Adrenal gland (tissue), 12 donors: Measurements from ENCODE around the gene FARS2. TPM values are rescaled to one million over a fixed set of nuclear protein-coding genes. Genes with fewer than 3 reads are reported as not detected.

ENCODE experiments used
- DNase-seq, 7 donors: peaks; one replicate each; pipeline ENCODE4 v3.0.0-alpha.2; 2019 to 2020
- H3K27ac ChIP-seq, 5 donors: fragments of 200-600 bp; sonication (generic) in 4 of 5; 1 replicate in 3 of 5; 2 replicates in 2 of 5; pipeline versions ENCODE4 v1.5.1 to v1.8.0; 2016 to 2020; ENCODE audit warnings: mild to moderate bottlenecking in 1 of 5
- H3K27me3 ChIP-seq: fragments of 200-600 bp; 2 replicates; pipeline ENCODE4 v1.8.0; 2021
- H3K36me3 ChIP-seq, 2 donors: fragments of 200-600 bp; replicated peaks in 1 of 2; 1 replicate in 1 of 2; 2 replicates in 1 of 2; pipeline versions ENCODE4 v1.5.1 to v1.8.0; 2018 to 2022
- H3K4me1 ChIP-seq, 2 donors: fragments of 200-600 bp; replicated peaks in 1 of 2; 1 replicate in 1 of 2; 2 replicates in 1 of 2; pipeline versions ENCODE4 v1.5.1 to v1.8.0; 2018 to 2021
- H3K4me3 ChIP-seq, 4 donors: fragments of 200-600 bp; sonication (generic) in 3 of 4; one replicate each; pipeline ENCODE4 v1.5.1; 2016 to 2018
- H3K9me3 ChIP-seq, 3 donors: fragments of 200-600 bp; sonication (generic) in 1 of 3; replicated peaks in 1 of 3; 1 replicate in 2 of 3; 2 replicates in 1 of 3; pipeline versions ENCODE4 v1.5.1 to v1.8.0; 2016 to 2021
- POLR2A ChIP-seq, 2 donors: fragments of 450-650 bp; IDR thresholded peaks; one replicate each; pipeline ENCODE4 v1.6.1; 2017; ENCODE audit warnings: antibody characterized with exemption in 2 of 2, mild to moderate bottlenecking in 2 of 2, moderate library complexity in 1 of 2
- WGBS, 4 donors: extraction: QIAGEN DNeasy Blood & Tissue Kit in 2 of 4; methylation state at CpG; one replicate each; pipeline versions ENCODE4 v1.1.5 to v1.1.7; 2013 to 2017; 5-methylcytosine and 5-hydroxymethylcytosine counted together
- intact Hi-C, 2 donors: fragments of 100-400 bp; cut with DNase I; formaldehyde crosslinking; loops; one replicate each; pipeline versions ENCODE4 v1.14.1 to v1.15.0; 2022 to 2023
- polyA plus RNA-seq, 3 donors: library from polyadenylated mRNA; stranded (reverse); fragments of 200-250 nt in 2 of 3; fragments of 350-450 nt in 1 of 3; fragmentation: Illumina TruSeq in 1 of 3; extraction: RNeasy Lipid Tissue Mini Kit (QIAGEN cat#74804) in 1 of 3; gene quantifications; one replicate each; pipeline ENCODE4 v1.2.3, GENCODE V29; 2013 to 2014
- total RNA-seq, 9 donors: library from RNA; depleted of rRNA in 4 of 9; stranded (reverse); fragments of >200 nt in 4 of 9; fragments of 120-200 nt in 1 of 9; fragmentation: NEBNext Ultra II Directional in 1 of 9; extraction: Animal tissue kit (Norgen Biotek cat#: 25700) in 1 of 9; gene quantifications; one replicate each; pipeline versions ENCODE4 v1.1.0 to v1.2.4, GENCODE V29; 2013 to 2023
- TF ChIP-seq, protein P1 (sequence below), 6 experiments: fragments of 450-650 bp in 4 of 6; fragments of 200-600 bp in 2 of 6; sonication (generic) in 1 of 6; IDR thresholded peaks; 1 replicate in 5 of 6; 2 replicates in 1 of 6; pipeline versions ENCODE4 v1.5.1 to v1.8.0; 2016 to 2021; ENCODE audit warnings: antibody characterized with exemption in 6 of 6, mild to moderate bottlenecking in 2 of 6, moderate library complexity in 1 of 6
- donor health status: healthy with polysubstance abuse.
- donor health status: Bipolar disorder and iron deficiency.
- donor health status: DM: yes; HTN: yes; CAD: no.
- donor health status: DM: no; HTN: no; CAD: no.
- donor health status: DM: no; HTN: no; CAD: no.
- donor health status: DM: yes; HTN: yes; CAD: no.

Gene FARS2
- total and polyA plus RNA-seq, 12 donors, result 7.2 to 55.2 (median 19.8) TPM

DNA sequence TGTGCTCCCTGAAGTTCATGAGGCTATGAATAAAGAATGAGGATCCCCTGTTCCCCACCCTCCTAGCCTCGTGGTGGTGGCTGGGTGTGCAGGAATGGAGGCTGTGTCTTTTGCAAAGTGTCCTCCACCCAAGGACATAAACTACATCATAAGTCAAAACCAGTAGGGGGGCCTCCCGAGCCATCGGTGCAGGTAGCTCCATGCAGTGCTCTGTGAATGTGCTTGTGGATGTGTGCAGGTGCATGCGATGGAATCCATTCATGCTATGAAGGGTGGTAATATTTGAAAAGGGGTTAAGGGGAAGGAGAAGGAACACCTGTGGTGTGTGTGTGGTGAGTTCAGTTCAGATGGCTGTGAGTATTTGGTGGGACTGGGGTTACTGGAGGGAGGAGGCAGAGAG is 548.1 kb downstream of the FARS2 start:
- Histone ChIP-seq H3K27ac (no peak overlapping the region), H3K9me3 (no peaks in the 10 kb centered on the region), H3K27me3 (no peaks in the 10 kb centered on the region), H3K4me1 (no peaks in the 10 kb centered on the region), H3K4me3 (no peak overlapping the region), H3K36me3 (no peaks in the 10 kb centered on the region)
- intact Hi-C loops, result no loop called here
- 66 to 74% (median 71%) methylated on average over 4 of the region's 4 CpGs for WGBS, 4 donors
- TF ChIP-seq, protein P1, sequence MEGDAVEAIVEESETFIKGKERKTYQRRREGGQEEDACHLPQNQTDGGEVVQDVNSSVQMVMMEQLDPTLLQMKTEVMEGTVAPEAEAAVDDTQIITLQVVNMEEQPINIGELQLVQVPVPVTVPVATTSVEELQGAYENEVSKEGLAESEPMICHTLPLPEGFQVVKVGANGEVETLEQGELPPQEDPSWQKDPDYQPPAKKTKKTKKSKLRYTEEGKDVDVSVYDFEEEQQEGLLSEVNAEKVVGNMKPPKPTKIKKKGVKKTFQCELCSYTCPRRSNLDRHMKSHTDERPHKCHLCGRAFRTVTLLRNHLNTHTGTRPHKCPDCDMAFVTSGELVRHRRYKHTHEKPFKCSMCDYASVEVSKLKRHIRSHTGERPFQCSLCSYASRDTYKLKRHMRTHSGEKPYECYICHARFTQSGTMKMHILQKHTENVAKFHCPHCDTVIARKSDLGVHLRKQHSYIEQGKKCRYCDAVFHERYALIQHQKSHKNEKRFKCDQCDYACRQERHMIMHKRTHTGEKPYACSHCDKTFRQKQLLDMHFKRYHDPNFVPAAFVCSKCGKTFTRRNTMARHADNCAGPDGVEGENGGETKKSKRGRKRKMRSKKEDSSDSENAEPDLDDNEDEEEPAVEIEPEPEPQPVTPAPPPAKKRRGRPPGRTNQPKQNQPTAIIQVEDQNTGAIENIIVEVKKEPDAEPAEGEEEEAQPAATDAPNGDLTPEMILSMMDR (IDR thresholded peaks at IDR 0.05), result no peak
- no peak for TF ChIP-seq POLR2A (IDR thresholded peaks at IDR 0.05)
- no peak for DNase-seq

DNA sequence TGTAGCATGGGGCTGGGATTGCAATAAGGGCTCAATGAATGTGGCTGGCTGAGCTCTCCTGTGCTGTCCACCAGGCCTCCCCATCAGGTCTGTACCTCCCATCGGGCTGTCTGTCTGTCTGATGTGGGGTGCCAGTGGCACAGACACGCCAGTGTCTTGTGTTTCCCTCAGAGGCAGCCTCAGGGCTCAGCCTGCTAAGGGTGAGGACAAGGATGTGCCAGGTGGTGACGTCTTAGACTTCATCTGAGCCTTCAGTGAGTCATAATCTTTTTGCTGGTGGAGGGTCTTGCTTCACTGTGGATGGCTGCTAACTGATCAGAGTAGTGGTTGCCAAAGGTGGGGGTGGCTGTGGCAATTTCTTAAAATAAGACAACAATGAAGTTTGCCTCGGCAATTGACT is 550.7 kb downstream of the FARS2 start:
- no peaks in the 10 kb centered on the region for H3K27me3 ChIP-seq
- H3K4me1 ChIP-seq, result no peaks in the 10 kb centered on the region
- 84 to 98% (median 87%) methylated on average over 4 of the region's 4 CpGs for WGBS, 4 donors
- H3K9me3 ChIP-seq, result no peaks in the 10 kb centered on the region
- no peak for DNase-seq
- no peak overlapping the region for H3K27ac ChIP-seq
- H3K4me3 ChIP-seq, result no peak overlapping the region
- TF ChIP-seq POLR2A (IDR thresholded peaks at IDR 0.05), result no peak
- TF ChIP-seq, protein P1 (IDR thresholded peaks at IDR 0.05), result no peak
- no peaks in the 10 kb centered on the region for H3K36me3 ChIP-seq
- intact Hi-C loops, result no loop called here

GRCh38 chr6:5813625-5814027 is 552.3 kb downstream of the FARS2 start:
- no peaks in the 10 kb centered on the region for H3K9me3 ChIP-seq
- intact Hi-C loops, result no loop called here
- no peaks in the 10 kb centered on the region for H3K4me1 ChIP-seq
- 74 to 76% (median 75%) methylated on average over 3 of the region's 3 CpGs for WGBS, 4 donors
- no peaks in the 10 kb centered on the region for H3K36me3 ChIP-seq
- H3K4me3 ChIP-seq, result no peak overlapping the region
- DNase-seq, result no peak
- H3K27ac ChIP-seq, result no peak overlapping the region
- TF ChIP-seq, protein P1 (IDR thresholded peaks at IDR 0.05), result no peak
- TF ChIP-seq POLR2A (IDR thresholded peaks at IDR 0.05), result no peak
- H3K27me3 ChIP-seq, result no peaks in the 10 kb centered on the region

GRCh38 chr6:5814116-5814515 is 552.8 kb downstream of the FARS2 start:
- TF ChIP-seq POLR2A (IDR thresholded peaks at IDR 0.05), result no peak
- TF ChIP-seq, protein P1 (IDR thresholded peaks at IDR 0.05), result no peak
- no peaks in the 10 kb centered on the region for H3K36me3 ChIP-seq
- no peak overlapping the region for H3K4me3 ChIP-seq
- 90 to 93% (median 91%) methylated on average over 5 of the region's 5 CpGs for WGBS, 4 donors
- H3K4me1 ChIP-seq, result no peaks in the 10 kb centered on the region
- H3K27ac ChIP-seq, result no peak overlapping the region
- H3K27me3 ChIP-seq, result no peaks in the 10 kb centered on the region
- intact Hi-C loops, result no loop called here
- no peaks in the 10 kb centered on the region for H3K9me3 ChIP-seq
- DNase-seq, result no peak
